ENCODE measurements around the gene CACNA1C.

The CACNA1C gene

DNA sequence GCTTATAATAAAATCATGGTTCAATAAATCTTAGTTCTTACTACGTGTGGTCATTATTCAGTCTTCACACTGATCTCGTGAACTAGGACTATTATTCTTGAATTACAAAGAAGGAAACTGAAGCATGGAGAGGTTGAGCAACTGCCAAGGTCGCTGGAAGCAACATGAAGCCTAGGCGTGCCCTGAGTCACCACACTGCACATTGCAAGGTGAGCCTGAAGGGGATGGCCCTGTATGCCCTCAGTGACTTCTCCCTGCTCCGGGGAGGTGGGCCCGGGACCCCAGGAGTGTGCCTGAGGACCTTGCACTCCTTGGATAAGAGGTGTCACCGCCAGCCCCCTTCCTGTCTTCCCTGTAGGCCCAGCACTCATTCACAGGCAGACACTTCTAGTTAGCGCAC, 161.6 kb downstream of the CACNA1C start:
- ATAC-seq (ENCODE audit: low read depth) (no peak), DNase-seq (ENCODE audit: low spot score) (no peak)
- TF ChIP-seq, protein P1, sequence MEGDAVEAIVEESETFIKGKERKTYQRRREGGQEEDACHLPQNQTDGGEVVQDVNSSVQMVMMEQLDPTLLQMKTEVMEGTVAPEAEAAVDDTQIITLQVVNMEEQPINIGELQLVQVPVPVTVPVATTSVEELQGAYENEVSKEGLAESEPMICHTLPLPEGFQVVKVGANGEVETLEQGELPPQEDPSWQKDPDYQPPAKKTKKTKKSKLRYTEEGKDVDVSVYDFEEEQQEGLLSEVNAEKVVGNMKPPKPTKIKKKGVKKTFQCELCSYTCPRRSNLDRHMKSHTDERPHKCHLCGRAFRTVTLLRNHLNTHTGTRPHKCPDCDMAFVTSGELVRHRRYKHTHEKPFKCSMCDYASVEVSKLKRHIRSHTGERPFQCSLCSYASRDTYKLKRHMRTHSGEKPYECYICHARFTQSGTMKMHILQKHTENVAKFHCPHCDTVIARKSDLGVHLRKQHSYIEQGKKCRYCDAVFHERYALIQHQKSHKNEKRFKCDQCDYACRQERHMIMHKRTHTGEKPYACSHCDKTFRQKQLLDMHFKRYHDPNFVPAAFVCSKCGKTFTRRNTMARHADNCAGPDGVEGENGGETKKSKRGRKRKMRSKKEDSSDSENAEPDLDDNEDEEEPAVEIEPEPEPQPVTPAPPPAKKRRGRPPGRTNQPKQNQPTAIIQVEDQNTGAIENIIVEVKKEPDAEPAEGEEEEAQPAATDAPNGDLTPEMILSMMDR (IDR thresholded peaks at IDR 0.05; ENCODE audit: poor library complexity, severe bottlenecking), result no peak
- Histone ChIP-seq H3K4me1 (ENCODE audit: insufficient read depth, poor library complexity, severe bottlenecking) (no peaks in the 10 kb centered on the region), H3K9me3 (ENCODE audit: severe bottlenecking) (no peaks in the 10 kb centered on the region), H3K27me3 (ENCODE audit: insufficient read depth, poor library complexity, severe bottlenecking) (peaks cover 33% of the 10 kb centered on the region), H3K36me3 (ENCODE audit: low read depth) (no peaks in the 10 kb centered on the region), H3K27ac (ENCODE audit: poor library complexity, severe bottlenecking) (no peak overlapping the region), H3K4me3 (ENCODE audit: severe bottlenecking) (no peak overlapping the region)

DNA sequence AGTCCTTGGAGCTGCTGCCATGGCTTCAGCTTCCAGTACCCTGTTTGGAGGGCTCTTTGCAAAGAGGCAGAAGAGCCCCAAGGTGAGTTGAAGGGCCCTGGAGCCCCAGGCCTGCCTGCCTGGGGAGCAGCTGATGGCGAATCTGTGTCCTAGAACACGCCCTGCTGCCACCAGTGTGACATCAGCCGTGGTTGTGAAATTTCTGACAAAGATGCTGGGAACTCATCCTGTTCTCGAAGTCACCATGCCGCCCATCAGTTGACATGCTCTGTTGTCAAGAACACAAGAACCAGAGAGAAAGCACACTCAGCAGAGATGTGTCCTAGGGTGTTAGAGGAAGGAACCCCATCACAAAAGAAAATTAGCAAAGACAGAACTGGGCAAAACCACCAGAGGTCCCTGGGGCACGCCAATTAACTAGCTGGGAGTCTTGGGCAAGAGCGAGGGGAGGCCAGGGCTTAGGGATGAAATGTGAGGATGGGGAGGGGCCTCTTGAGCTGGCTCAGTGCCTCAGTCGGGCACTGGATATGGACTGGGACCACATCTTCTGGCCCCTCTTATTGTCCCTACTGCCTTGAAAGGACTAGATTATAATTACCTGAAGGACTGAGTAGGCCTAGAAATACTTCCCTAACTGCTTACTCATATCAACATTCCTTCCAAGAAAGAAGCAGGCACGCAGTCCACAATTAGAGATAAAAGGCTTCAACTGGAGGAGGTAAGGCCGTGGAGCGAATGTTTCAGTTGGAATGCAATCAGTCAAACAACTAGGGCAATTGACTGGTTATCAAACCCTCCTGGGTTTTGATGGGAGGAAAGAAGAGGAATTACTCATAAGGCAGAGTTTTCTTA, 163.1 kb downstream of the CACNA1C start:
- Histone ChIP-seq H3K4me3 (ENCODE audit: severe bottlenecking) (no peak overlapping the region), H3K4me1 (ENCODE audit: insufficient read depth, poor library complexity, severe bottlenecking) (no peaks in the 10 kb centered on the region), H3K36me3 (ENCODE audit: low read depth) (no peaks in the 10 kb centered on the region), H3K9me3 (ENCODE audit: severe bottlenecking) (no peaks in the 10 kb centered on the region), H3K27me3 (ENCODE audit: insufficient read depth, poor library complexity, severe bottlenecking) (peaks cover 21% of the 10 kb centered on the region), H3K27ac (ENCODE audit: poor library complexity, severe bottlenecking) (no peak overlapping the region)
- DNase-seq (ENCODE audit: low spot score), result no peak
- TF ChIP-seq, protein P1 (IDR thresholded peaks at IDR 0.05; ENCODE audit: poor library complexity, severe bottlenecking), result no peak
- no peak for ATAC-seq (ENCODE audit: low read depth)

DNA sequence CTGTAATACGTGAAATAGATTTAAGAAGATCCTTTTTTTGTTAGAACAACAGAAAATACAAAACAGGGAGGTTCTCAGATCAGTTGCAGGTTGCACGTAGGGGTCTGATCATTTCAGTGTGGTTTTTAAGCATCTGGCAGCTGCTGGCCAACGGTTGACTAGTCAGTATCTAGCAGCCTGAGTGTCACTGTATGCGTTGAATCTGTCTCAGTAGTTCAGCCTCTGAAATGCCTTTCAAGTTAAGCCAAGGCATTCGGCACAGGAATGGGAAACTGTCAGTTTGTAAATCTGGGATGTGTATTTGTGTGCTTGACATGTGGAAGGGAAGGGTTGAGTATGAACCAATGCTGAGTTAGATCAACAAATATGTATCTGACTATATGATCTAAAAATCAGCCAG, 165.9 kb downstream of the CACNA1C start:
- ATAC-seq (ENCODE audit: low read depth) (no peak), DNase-seq (ENCODE audit: low spot score) (no peak)
- Histone ChIP-seq H3K4me1 (ENCODE audit: insufficient read depth, poor library complexity, severe bottlenecking) (no peaks in the 10 kb centered on the region), H3K27me3 (ENCODE audit: insufficient read depth, poor library complexity, severe bottlenecking) (peaks cover 8% of the 10 kb centered on the region), H3K36me3 (ENCODE audit: low read depth) (no peaks in the 10 kb centered on the region), H3K4me3 (ENCODE audit: severe bottlenecking) (no peak overlapping the region), H3K9me3 (ENCODE audit: severe bottlenecking) (no peaks in the 10 kb centered on the region), H3K27ac (ENCODE audit: poor library complexity, severe bottlenecking) (no peak overlapping the region)
- TF ChIP-seq, protein P1 (IDR thresholded peaks at IDR 0.05; ENCODE audit: poor library complexity, severe bottlenecking), result no peak

DNA sequence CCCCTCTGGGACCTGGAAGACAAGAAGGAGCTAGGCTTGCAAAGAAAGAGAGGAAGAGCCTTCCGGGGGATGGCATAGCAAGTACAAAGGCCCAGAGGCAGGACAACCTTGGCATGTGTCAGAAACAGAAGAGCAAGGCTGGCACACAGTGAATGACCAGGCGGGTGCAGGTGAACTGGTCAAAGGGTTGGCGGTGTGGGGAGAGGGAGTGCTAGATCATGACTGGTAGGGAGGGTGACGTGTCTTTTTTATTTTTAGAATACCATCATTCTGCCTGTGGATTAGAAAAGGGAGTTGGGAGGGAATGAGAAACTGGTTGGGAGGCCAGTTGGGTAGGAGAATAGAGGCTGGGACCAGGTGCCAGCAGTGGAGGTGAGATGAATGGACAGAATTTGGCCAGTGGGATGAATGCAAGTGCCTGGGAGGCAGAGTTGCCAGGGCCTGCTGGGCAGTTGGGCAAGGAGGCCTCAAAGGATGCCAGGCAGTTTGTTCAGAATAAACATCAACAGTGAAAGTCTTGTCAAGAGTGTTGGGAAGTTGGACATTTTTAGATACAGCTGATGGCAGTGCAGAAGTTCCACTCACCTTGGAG, 168.3 kb downstream of the CACNA1C start:
- H3K36me3 ChIP-seq (ENCODE audit: low read depth), result no peaks in the 10 kb centered on the region
- H3K27me3 ChIP-seq (ENCODE audit: insufficient read depth, poor library complexity, severe bottlenecking), result peaks cover 16% of the 10 kb centered on the region
- H3K9me3 ChIP-seq (ENCODE audit: severe bottlenecking), result no peaks in the 10 kb centered on the region
- H3K4me3 ChIP-seq (ENCODE audit: severe bottlenecking), result no peak overlapping the region
- no peak overlapping the region for H3K27ac ChIP-seq (ENCODE audit: poor library complexity, severe bottlenecking)
- TF ChIP-seq, protein P1 (IDR thresholded peaks at IDR 0.05; ENCODE audit: poor library complexity, severe bottlenecking), result no peak
- no peaks in the 10 kb centered on the region for H3K4me1 ChIP-seq (ENCODE audit: insufficient read depth, poor library complexity, severe bottlenecking)
- ATAC-seq (ENCODE audit: low read depth), result no peak
- no peak for DNase-seq (ENCODE audit: low spot score)

DNA sequence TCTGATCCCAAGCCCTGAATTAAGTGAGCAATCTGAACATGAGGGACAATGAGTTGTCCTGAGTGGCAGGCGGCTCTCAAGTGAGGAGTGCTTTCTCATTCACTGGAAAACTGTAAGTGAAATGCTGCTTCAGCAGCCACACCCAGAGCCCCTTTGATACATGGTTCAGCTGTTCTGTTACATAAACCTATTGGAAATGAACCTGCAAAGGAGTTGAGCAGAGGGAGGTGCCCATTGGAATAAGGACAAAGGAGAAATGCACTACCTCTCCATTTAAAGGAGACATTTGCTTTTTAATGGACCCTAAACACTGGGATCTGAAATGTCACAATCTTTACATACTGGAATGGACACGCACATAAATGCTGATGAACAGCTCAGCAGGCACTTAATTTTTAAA, 169.9 kb downstream of the CACNA1C start:
- H3K9me3 ChIP-seq (ENCODE audit: severe bottlenecking), result no peaks in the 10 kb centered on the region

More for the DNA sequence above, 169.9 kb downstream of the CACNA1C start:
- DNase-seq (ENCODE audit: low spot score) (no peak), ATAC-seq (ENCODE audit: low read depth) (no peak)
- H3K4me1 ChIP-seq (ENCODE audit: insufficient read depth, poor library complexity, severe bottlenecking), result no peaks in the 10 kb centered on the region
- TF ChIP-seq, protein P1 (IDR thresholded peaks at IDR 0.05; ENCODE audit: poor library complexity, severe bottlenecking), result no peak
- no peaks in the 10 kb centered on the region for H3K36me3 ChIP-seq (ENCODE audit: low read depth)
- no peak overlapping the region for H3K27ac ChIP-seq (ENCODE audit: poor library complexity, severe bottlenecking)
- no peak overlapping the region for H3K4me3 ChIP-seq (ENCODE audit: severe bottlenecking)
- peaks cover 25% of the 10 kb centered on the region for H3K27me3 ChIP-seq (ENCODE audit: insufficient read depth, poor library complexity, severe bottlenecking)

Measured in RWPE2 (cell line).